ENCODE data around the gene CALY. TPM values are rescaled to one million over a fixed set of nuclear protein-coding genes. Genes with fewer than 3 reads are reported as not detected.

CALY gene
- polyA plus RNA-seq, 1 of the 3 experiments (the other 2 are of a cell fraction), result 3.3 TPM

GRCh38 chr10:133286366-133286765, 50.3 kb downstream of the CALY start:
- Histone ChIP-seq H3K9ac (no peak overlapping the region), H3K4me1 (ENCODE audit: control insufficient read depth in 1 of 2, insufficient read depth in 2 of 2, low read depth in 1 of 2, low read length in 1 of 2) (no peaks in the 10 kb centered on the region), H2AFZ (ENCODE audit: low read depth) (no peak overlapping the region), H3K79me2 (ENCODE audit: insufficient read depth) (no peaks in the 10 kb centered on the region), H3K4me2 (no peak overlapping the region), H3K36me3 (replicated peaks in 1 of 2; ENCODE audit: control insufficient read depth in 1 of 2, insufficient read depth in 2 of 2, low read length in 1 of 2) (peaks cover 20 to 87% of the 10 kb centered on the region in 2 experiments), H3K27ac (ENCODE audit: low read depth in 2 of 2, low read length in 1 of 2) (no peak overlapping the region), H4K20me1 (ENCODE audit: insufficient read depth) (no peaks in the 10 kb centered on the region), H3K4me3 (ENCODE audit: low read depth in 2 of 2, low read length in 1 of 2) (no peak overlapping the region), H3K9me2 (no peaks in the 10 kb centered on the region), H3K9me3 (no peaks in the 10 kb centered on the region), H3F3A (replicated peaks; ENCODE audit: insufficient read depth) (no peaks in the 10 kb centered on the region), H3K27me3 (ENCODE audit: insufficient read depth) (no peaks in the 10 kb centered on the region)
- no peak for TF ChIP-seq RFX5 (IDR thresholded peaks at IDR 0.05; ENCODE audit: low read length)
- no peak for TF ChIP-seq FOSL2 (IDR thresholded peaks at IDR 0.05; ENCODE audit: borderline replicate concordance, low read depth)
- no peak for TF ChIP-seq FOXJ3 (CRISPR knock-in tag; IDR thresholded peaks at IDR 0.05)
- TF ChIP-seq CTCF (IDR thresholded peaks at IDR 0.05), result no peak
- no peak for TF ChIP-seq NFIC (IDR thresholded peaks at IDR 0.05; ENCODE audit: borderline replicate concordance)
- no peak for TF ChIP-seq USF1 (IDR thresholded peaks at IDR 0.05; ENCODE audit: borderline replicate concordance, low read depth)
- no peak for TF ChIP-seq RXRA (IDR thresholded peaks at IDR 0.05; ENCODE audit: borderline replicate concordance, low read depth)
- no peak for TF ChIP-seq IRF3 (IDR thresholded peaks at IDR 0.05; ENCODE audit: low read depth, low read length)
- TF ChIP-seq TAF1 (IDR thresholded peaks at IDR 0.05; ENCODE audit: borderline replicate concordance, low read depth, low read length), result no peak
- no peak for TF ChIP-seq NRF1 (IDR thresholded peaks at IDR 0.05; ENCODE audit: low read depth, low read length)
- TF ChIP-seq TCF12 (IDR thresholded peaks at IDR 0.05), result no peak
- no peak for TF ChIP-seq EP300 (IDR thresholded peaks at IDR 0.05; ENCODE audit: borderline replicate concordance in 1 of 2, low read depth in 1 of 2, low read length in 1 of 2)
- no peak for TF ChIP-seq SIN3A (IDR thresholded peaks at IDR 0.05; ENCODE audit: borderline replicate concordance, low read depth, low read length)
- TF ChIP-seq ELF1 (IDR thresholded peaks at IDR 0.05), result no peak
- no peak for TF ChIP-seq CHD2 (IDR thresholded peaks at IDR 0.05; ENCODE audit: low read length, partially characterized antibody)
- TF ChIP-seq REST (IDR thresholded peaks at IDR 0.05; ENCODE audit: low read depth, low read length), result no peak
- no peak for TF ChIP-seq ZBTB33 (IDR thresholded peaks at IDR 0.05; ENCODE audit: borderline replicate concordance, low read depth)
- no peak for TF ChIP-seq POLR2AphosphoS5 (IDR thresholded peaks at IDR 0.05; ENCODE audit: low read depth, low read length)
- 90% methylated on average over 18 of the region's 18 CpGs for WGBS (ENCODE audit: low lambda C conversion rate)
- ChIA-PET POLR2A (no interaction called here), CTCF (no interaction called here)
- DNase-seq, result no peak

Measured in SK-N-SH (cell line).